Ectodermal cell (in vitro differentiated cells): ENCODE results near the gene SLC25A34.

ENCODE experiments used
- H3K27ac ChIP-seq: 2 replicates; pipeline ENCODE4 v1.7.0; 2013; ENCODE audit warnings: mild to moderate bottlenecking, low read depth, low read length; ENCODE audit not compliant: insufficient read depth, poor library complexity, severe bottlenecking
- H3K27me3 ChIP-seq: 2 replicates; pipeline ENCODE4 v1.7.0; 2013; ENCODE audit warnings: mild to moderate bottlenecking, low read length; ENCODE audit not compliant: insufficient read depth, control insufficient read depth, poor library complexity, severe bottlenecking
- H3K36me3 ChIP-seq: one replicate; pipeline ENCODE4 v1.7.0; 2013; ENCODE audit warnings: low read length; ENCODE audit not compliant: control insufficient read depth, insufficient read depth
- H3K4me1 ChIP-seq: one replicate; pipeline ENCODE4 v1.7.0; 2013; ENCODE audit warnings: low read length; ENCODE audit not compliant: control insufficient read depth, insufficient read depth
- H3K4me3 ChIP-seq: 2 replicates; pipeline ENCODE4 v1.7.0; 2013; ENCODE audit warnings: low read depth, low read length, control low read depth; ENCODE audit not compliant: insufficient read depth
- H3K9me3 ChIP-seq: 2 replicates; pipeline ENCODE4 v1.7.0; 2013; ENCODE audit warnings: mild to moderate bottlenecking, low read length, moderate library complexity; ENCODE audit not compliant: control insufficient read depth
- WGBS, 2 experiments: methylation state at CpG; one replicate each; pipeline ENCODE4 v1.1.7; 2013; ENCODE audit warnings: missing lambda C conversion rate in 2 of 2; 5-methylcytosine and 5-hydroxymethylcytosine counted together

The SLC25A34 gene

DNA sequence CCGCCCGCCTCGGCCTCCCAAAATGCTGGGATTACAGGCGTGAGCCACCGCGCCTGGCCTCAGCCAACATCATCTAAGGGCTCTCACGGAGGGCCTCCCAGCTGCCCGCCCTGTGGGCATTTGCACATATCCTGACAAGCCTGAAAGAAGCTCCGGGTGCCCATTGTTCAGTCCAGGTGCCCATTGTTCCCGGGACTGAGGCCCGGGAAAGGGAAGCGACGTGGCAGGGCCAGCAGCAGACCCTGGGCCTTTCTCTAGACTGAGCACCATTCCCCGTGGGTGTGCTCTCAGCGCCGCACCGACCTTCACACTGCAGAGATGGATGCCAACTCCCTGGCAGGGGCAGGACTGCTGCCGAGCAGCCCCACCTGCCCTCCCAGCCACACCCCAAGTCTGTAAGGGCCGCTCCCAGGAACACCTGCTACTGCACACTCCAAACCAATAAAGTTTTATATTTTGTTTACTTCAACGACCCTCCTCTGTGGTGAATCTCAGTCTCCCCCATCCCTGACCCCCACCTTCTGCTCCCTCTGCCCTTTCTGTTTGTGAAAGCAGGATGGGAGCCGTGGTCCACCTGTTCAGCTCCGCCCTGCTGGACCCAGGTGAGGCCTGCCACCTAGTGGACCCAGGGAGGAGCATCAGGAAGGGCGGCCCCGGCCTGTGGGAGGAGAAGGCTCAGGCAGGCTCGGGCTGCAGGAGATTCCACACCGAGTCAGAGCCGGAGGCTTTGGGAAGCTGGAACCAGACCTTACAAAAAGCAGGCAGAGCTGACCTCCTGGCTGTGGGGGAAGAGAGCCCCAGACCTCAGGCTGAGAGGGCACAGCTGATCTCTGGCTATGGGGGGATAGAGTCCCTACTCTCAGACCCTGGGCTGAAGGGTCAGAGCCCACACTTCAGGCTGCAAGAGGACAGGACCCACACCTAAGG, 5.1 kb downstream of the SLC25A34 start:
- H3K4me1 ChIP-seq: peaks cover 4% of the 10 kb centered on the region
- H3K9me3 ChIP-seq: no peaks in the 10 kb centered on the region
- no peak overlapping the region for H3K4me3 ChIP-seq
- no peak overlapping the region for H3K27ac ChIP-seq
- 55 to 56% methylated on average over 27 of the region's 27 CpGs for WGBS, 2 experiments
- no peaks in the 10 kb centered on the region for H3K36me3 ChIP-seq
- H3K27me3 ChIP-seq: no peaks in the 10 kb centered on the region

DNA sequence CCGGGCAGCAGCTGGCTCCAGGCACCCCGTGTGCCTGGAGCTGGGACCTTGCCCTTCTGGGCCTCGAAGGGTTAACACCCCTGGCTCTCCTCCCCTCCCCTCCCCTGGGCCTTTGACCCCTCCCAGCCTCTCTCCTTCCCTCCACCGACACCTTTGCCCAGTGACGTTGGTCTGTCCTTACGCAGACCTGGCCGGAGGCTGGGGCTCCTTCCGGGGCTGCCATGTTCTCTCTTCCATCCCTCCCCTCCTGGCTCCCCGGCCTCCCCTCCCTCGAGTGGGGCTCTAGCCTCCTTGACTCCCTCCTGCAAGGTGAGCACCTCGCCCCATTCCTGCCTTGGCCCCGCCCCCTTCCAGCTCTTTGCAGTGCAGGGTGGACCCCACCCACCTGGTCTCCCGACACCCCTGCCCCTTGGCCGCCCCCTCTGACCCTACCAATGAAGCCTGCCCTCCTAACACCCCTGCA, 6.3 kb downstream of the SLC25A34 start, which contains the start of gene TMEM82:
Gene TMEM82 (plus strand): TSS at position 161 of the 463 bp plus-strand sequence. CDS start 61 bp downstream, at position 222.
- Histone ChIP-seq H3K4me1 (no peaks in the 10 kb centered on the region), H3K27me3 (no peaks in the 10 kb centered on the region), H3K36me3 (no peaks in the 10 kb centered on the region), H3K9me3 (no peaks in the 10 kb centered on the region), H3K4me3 (no peak within 1 kb of the TSS), H3K27ac (no peak within 1 kb of the TSS)
- WGBS, 2 experiments: 41 to 44% methylated on average over 14 of the region's 14 CpGs

DNA sequence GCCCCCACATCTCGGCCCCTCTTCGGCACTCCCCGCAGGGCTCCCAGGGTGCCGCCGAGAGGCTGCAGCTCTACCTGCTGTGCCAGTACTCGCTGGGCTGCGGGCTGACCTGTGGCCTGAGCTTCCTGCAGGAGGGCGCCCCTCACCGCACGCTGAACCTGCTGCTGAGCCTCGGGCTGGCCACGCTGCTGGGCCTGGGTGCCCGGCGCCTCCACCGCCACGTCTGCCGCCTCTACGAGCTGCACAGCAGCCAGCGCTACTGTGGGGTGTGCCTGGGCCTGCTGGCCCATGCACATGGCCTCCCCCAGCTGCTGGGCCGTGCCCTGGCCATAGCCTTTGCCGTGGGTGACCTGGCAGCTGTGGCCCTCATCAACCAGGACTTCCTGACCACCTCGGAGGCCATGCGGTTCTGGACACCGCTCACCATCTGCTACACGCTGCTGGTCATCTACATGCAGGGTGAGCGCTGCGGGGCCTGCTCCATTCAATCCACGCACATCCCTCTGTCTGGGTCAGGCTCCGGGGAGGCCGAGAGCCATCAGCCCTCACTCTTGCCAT, 8.1 kb downstream of the SLC25A34 start:
- WGBS, 2 experiments: 88 to 90% methylated on average over 30 of the region's 30 CpGs
- H3K36me3 ChIP-seq: no peaks in the 10 kb centered on the region
- H3K27me3 ChIP-seq: no peaks in the 10 kb centered on the region
- no peak overlapping the region for H3K4me3 ChIP-seq
- H3K27ac ChIP-seq: no peak overlapping the region
- H3K9me3 ChIP-seq: no peaks in the 10 kb centered on the region
- no peaks in the 10 kb centered on the region for H3K4me1 ChIP-seq

DNA sequence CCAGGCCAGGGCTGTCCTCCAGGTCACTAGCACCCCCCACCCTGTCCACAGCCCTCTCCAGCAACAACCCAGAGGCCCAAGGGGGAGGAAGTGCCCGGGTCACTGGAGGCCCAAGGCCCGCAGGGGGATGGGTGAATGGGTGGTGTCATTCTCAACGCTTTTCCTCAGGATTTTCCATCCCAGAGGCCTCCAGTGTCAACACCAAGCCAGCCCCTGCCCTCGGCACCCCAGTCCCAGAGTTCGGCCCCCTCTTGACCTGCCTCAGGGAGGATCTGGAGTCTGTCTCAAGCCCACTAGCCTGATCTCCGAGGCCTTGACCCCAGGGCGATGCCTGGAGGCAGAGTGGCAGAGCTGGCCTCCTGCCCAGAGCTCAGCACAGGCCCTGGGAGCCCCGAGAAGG, 11.3 kb downstream of the SLC25A34 start:
- 86 to 87% methylated on average over 8 of the region's 8 CpGs for WGBS, 2 experiments
- Histone ChIP-seq H3K27me3 (no peaks in the 10 kb centered on the region), H3K4me3 (no peak overlapping the region), H3K9me3 (no peaks in the 10 kb centered on the region), H3K36me3 (no peaks in the 10 kb centered on the region), H3K4me1 (no peaks in the 10 kb centered on the region), H3K27ac (no peak overlapping the region)

DNA sequence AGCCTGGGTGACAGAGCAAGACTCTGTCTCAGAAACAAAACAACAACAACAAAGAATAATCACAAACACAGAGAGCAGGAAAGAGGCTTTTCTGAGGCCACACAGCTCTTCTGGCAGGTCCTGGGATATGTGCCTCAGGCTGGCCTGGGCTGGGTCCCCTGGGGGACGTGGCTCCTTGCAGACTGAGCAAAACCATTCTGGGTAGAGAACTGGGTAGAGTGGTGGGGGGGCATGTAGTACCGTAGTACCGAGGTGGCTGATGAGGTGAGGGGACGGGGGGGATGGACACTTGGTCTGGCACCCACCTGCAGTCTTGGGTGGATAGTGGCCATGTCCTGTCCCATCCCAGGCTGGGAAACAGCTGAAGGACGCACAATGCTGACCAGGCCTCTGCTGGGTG, 12.2 kb downstream of the SLC25A34 start:
- no peak overlapping the region for H3K27ac ChIP-seq
- H3K27me3 ChIP-seq: no peaks in the 10 kb centered on the region
- 91 to 94% methylated on average over 5 of the region's 5 CpGs for WGBS, 2 experiments
- no peaks in the 10 kb centered on the region for H3K4me1 ChIP-seq
- no peaks in the 10 kb centered on the region for H3K9me3 ChIP-seq
- H3K36me3 ChIP-seq: no peaks in the 10 kb centered on the region
- H3K4me3 ChIP-seq: no peak overlapping the region

DNA sequence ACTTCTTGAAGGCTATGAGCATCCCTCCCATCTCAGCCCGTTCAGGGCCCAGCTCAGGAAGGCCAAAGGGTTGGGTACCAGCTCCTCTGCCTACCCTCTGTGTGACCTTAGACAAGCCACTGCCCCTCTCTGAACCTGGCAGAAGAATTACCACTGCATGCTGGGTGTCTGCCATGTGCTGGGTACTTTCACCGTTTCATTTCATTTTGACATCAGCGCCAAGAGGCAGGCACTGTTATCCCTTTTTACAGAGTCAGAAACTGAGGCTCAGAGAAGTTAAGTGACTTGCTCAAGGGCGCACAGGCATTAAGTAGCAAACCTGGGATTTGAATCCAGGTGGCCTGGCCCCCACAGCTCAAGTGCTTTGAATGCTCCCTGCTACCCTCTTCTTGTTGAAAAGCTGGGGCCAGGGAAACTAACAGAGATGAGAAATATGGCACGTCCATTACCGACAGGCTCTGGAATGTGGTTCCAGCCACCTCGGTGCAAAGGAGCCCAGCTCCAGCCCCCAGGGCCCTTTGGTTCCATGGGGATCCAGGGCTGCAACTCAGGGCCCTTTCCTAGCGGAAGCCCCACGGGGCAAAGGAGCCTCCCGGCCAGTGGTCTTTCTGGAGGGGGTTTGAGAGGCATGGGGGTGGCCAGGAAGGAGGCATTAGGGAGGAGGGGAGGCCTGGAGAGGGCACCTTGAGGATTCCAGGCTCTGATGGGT, 12.8 kb downstream of the SLC25A34 start:
- no peaks in the 10 kb centered on the region for H3K4me1 ChIP-seq
- H3K27me3 ChIP-seq: no peaks in the 10 kb centered on the region
- H3K9me3 ChIP-seq: no peaks in the 10 kb centered on the region
- WGBS, 2 experiments: 90 to 93% methylated on average over 10 of the region's 10 CpGs
- no peak overlapping the region for H3K27ac ChIP-seq
- no peak overlapping the region for H3K4me3 ChIP-seq
- H3K36me3 ChIP-seq: no peaks in the 10 kb centered on the region

DNA sequence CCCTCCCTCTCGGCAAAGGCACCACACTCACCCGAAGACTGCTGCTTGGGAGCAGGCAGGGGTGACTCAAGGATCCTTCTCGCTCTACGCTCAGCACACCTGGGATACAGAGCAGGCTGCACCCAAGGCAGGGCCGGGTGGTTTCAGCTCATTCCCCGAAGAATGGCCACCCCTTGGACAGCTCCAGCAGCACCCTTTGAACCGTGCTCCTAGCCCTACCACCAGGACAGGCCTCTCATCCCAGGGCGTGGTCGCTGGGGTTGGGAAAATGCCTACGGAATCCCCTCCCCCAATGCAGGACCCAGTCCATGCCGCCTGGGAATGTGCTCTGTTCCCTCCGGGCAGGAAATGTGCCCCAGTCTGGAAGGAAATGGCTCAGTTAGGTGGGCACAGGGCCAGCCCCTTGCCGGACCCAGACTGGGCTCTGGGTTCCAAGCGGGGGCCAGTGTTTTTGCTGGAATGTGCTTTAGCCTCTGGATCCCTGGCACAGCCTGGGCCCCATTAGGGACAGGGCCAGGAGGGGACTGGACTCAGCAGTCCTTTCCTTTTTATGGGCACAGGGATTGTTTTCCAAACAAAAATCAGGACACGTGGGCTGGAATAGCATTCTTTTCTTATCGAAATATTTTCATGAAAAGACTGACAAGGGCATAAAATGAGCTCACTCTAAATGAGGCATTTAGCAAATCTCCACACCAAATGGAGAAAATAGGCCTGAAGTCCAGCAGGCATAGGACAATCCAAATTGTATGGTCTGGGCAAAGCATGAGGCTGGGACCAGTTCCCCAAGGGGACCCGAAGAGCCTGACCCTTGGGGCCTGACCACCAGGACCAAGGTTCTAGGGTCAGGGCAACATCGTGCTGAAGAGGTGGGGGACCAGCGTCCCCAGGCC, 13.6 kb downstream of the SLC25A34 start:
- H3K27ac ChIP-seq: no peak overlapping the region
- H3K4me1 ChIP-seq: no peaks in the 10 kb centered on the region
- no peaks in the 10 kb centered on the region for H3K9me3 ChIP-seq
- no peak overlapping the region for H3K4me3 ChIP-seq
- WGBS, 2 experiments: 81 to 82% methylated on average over 19 of the region's 19 CpGs
- H3K36me3 ChIP-seq: no peaks in the 10 kb centered on the region
- H3K27me3 ChIP-seq: no peaks in the 10 kb centered on the region

DNA sequence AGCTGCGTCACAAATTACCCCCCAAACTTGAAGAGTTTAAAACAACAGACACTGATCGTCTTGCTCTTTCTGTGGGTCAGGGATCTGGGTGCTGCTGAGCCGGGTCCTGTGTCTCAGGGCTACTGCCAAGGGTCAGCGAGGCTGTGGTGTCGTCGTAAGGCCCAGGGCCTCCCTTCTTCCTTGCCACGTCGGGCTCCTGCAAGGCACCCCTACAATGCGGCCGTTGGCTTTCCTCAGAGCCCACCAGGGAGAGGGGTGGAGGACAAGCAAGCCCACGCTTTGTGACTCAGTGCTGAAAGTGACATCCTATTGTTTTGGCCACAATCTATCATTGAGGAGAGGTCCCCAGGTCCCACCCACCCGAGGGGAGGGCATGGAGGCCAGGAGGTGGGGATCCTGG, 14.9 kb downstream of the SLC25A34 start:
- H3K9me3 ChIP-seq: no peaks in the 10 kb centered on the region
- H3K27ac ChIP-seq: no peak overlapping the region
- no peak overlapping the region for H3K4me3 ChIP-seq
- 79 to 91% methylated on average over 12 of the region's 12 CpGs for WGBS, 2 experiments
- H3K4me1 ChIP-seq: peaks cover 5% of the 10 kb centered on the region
- H3K36me3 ChIP-seq: no peaks in the 10 kb centered on the region
- no peaks in the 10 kb centered on the region for H3K27me3 ChIP-seq

DNA sequence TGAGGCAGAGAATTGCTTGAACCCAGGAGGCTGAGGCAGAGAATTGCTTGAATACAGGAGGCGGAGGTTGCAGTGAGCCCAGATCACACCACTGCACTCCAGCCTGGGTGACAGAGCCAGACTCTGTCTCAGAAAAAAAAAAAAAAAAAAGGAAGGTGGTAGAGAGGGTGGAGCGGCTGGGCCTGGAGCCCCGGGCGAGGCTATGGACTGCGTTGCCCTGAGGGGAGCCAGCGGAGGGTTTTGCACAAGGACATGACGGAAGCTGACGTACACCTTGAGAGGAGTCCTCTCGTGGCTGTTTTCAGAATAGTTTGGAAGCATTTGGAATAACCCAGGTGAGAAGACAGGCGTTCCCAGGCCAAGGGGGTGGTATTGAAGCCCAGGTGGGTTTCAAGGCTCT, 15.7 kb downstream of the SLC25A34 start:
- peaks cover 7% of the 10 kb centered on the region for H3K27me3 ChIP-seq
- WGBS, 2 experiments: 92% methylated on average over 10 of the region's 10 CpGs
- H3K27ac ChIP-seq: no peak overlapping the region
- H3K4me1 ChIP-seq: peaks cover 12% of the 10 kb centered on the region
- no peaks in the 10 kb centered on the region for H3K9me3 ChIP-seq
- no peaks in the 10 kb centered on the region for H3K36me3 ChIP-seq
- H3K4me3 ChIP-seq: no peak overlapping the region
